GM12878 (cell line): ENCODE results near the gene TMCC3. TPM values are rescaled to one million over a fixed set of nuclear protein-coding genes. Genes with fewer than 3 reads are reported as not detected.

Experiments
- BHLHE40 ChIP-seq, 2 experiments: fragments of 450-650 bp in 1 of 2; IDR thresholded peaks; 2 replicates each; pipeline ENCODE4 v1.6.1; 2011 to 2017; ENCODE audit warnings: low read depth in 2 of 2, borderline replicate concordance in 1 of 2, improper control_type of control experiment in 1 of 2, low read length in 1 of 2, mild to moderate bottlenecking in 1 of 2
- CHD4 ChIP-seq: fragments of 200-600 bp; sonication (generic); IDR thresholded peaks from 2 replicates; pipeline ENCODE4 v1.6.1; 2016; ENCODE audit warnings: mild to moderate bottlenecking
- DPF2 ChIP-seq: fragments of 450-650 bp; IDR thresholded peaks from 2 replicates; pipeline ENCODE4 v1.6.1; 2017; ENCODE audit warnings: mild to moderate bottlenecking
- EED ChIP-seq: sonication (generic); IDR thresholded peaks from 2 replicates; pipeline ENCODE4 v1.6.1; 2016; ENCODE audit warnings: antibody characterized with exemption, low read depth
- EGR1 ChIP-seq, 2 experiments: IDR thresholded peaks; 1 replicate in 1 of 2; 2 replicates in 1 of 2; pipeline ENCODE4 v1.6.1; 2011 to 2012; ENCODE audit warnings: low read depth in 2 of 2, low read length in 2 of 2, borderline replicate concordance in 1 of 2, mild to moderate bottlenecking in 1 of 2, moderate library complexity in 1 of 2
- IKZF2 ChIP-seq, 2 experiments: fragments of 450-650 bp; IDR thresholded peaks; 2 replicates each; pipeline ENCODE4 v1.6.1; 2017; ENCODE audit warnings: mild to moderate bottlenecking in 2 of 2, moderate library complexity in 2 of 2
- KLF5 ChIP-seq: fragments of 450-650 bp; IDR thresholded peaks from 2 replicates; pipeline ENCODE4 v1.6.1; 2014; ENCODE audit warnings: mild to moderate bottlenecking; ENCODE audit not compliant: partially characterized antibody
- MTA2 ChIP-seq: fragments of 450-650 bp; IDR thresholded peaks from 2 replicates; pipeline ENCODE4 v1.6.1; 2016; ENCODE audit warnings: low read depth, mild to moderate bottlenecking, moderate library complexity
- NFIC ChIP-seq: IDR thresholded peaks from 2 replicates; pipeline ENCODE4 v1.6.1; 2012; ENCODE audit warnings: low read depth, mild to moderate bottlenecking, inconsistent platforms, low read length, moderate library complexity
- NR2C1 ChIP-seq: fragments of 450-650 bp; IDR thresholded peaks from 2 replicates; pipeline ENCODE4 v1.6.1; 2017; ENCODE audit warnings: antibody characterized with exemption, mild to moderate bottlenecking, moderate library complexity
- PML ChIP-seq: IDR thresholded peaks from 2 replicates; pipeline ENCODE4 v1.6.1; 2012; ENCODE audit warnings: low read length, inconsistent platforms
- RFX5 ChIP-seq: IDR thresholded peaks from 2 replicates; pipeline ENCODE4 v1.6.1; 2011; ENCODE audit warnings: low read depth, low read length, improper control_type of control experiment
- SREBF1 ChIP-seq: IDR thresholded peaks from 2 replicates; pipeline ENCODE4 v1.6.1; 2012; ENCODE audit warnings: mild to moderate bottlenecking, low read length
- WRNIP1 ChIP-seq: IDR thresholded peaks from 2 replicates; pipeline ENCODE4 v1.6.1; 2011; ENCODE audit warnings: low read depth, low read length, improper control_type of control experiment, borderline replicate concordance
- ZNF24 ChIP-seq: fragments of 450-650 bp; IDR thresholded peaks from 2 replicates; pipeline ENCODE4 v1.6.1; 2017; ENCODE audit warnings: antibody characterized with exemption, mild to moderate bottlenecking
- ZNF384 ChIP-seq: IDR thresholded peaks from 2 replicates; pipeline ENCODE4 v1.6.1; 2012; ENCODE audit warnings: low read depth, mild to moderate bottlenecking, low read length, improper control_type of control experiment, borderline replicate concordance
- polyA plus RNA-seq, 11 experiments: library from polyadenylated mRNA; depleted of rRNA in 4 of 11; unstranded in 6 of 11; stranded (reverse) in 5 of 11; fragments of >200 nt; fragmentation: Nextera tagmentation in 4 of 11; fragmentation: Illumina TruSeq in 1 of 11; extraction: Ambion mirVana in 4 of 11; extraction: Trizol in 1 of 11; gene quantifications; 1 replicate in 1 of 11; 2 replicates in 10 of 11; pipeline versions ENCODE4 v1.2.1 to v1.2.3, GENCODE V29; 2011 to 2016; ENCODE audit warnings: inconsistent platforms in 2 of 11, missing spikeins in 2 of 11, low read depth in 1 of 11
- total RNA-seq, 4 experiments: library from RNA; depleted of rRNA in 3 of 4; stranded (reverse); fragments of >200 nt in 3 of 4; fragmentation: Illumina TruSeq in 1 of 4; extraction: Trizol in 1 of 4; gene quantifications; 2 replicates each; pipeline versions ENCODE4 v1.2.1 to v1.2.3, GENCODE V29; 2013 to 2021
- TF ChIP-seq, protein P1 (sequence below): IDR thresholded peaks from 2 replicates; pipeline ENCODE4 v1.6.1; 2011; ENCODE audit warnings: borderline replicate concordance, low read depth, mild to moderate bottlenecking, moderate library complexity, mixed read lengths, low read length; ENCODE audit not compliant: insufficient read depth; ENCODE audit errors: extremely low read length
- TF ChIP-seq, protein P2 (sequence below): fragments of 450-650 bp; IDR thresholded peaks from 2 replicates; pipeline ENCODE4 v1.6.1; 2017; ENCODE audit warnings: antibody characterized with exemption, mild to moderate bottlenecking, moderate library complexity
- TF ChIP-seq, protein P3 (sequence below): fragments of 450-650 bp; IDR thresholded peaks from 2 replicates; pipeline ENCODE4 v1.6.1; 2016; ENCODE audit warnings: mild to moderate bottlenecking, moderate library complexity, borderline replicate concordance
- TF ChIP-seq, protein P4 (sequence below): fragments of 450-650 bp; IDR thresholded peaks from 2 replicates; pipeline ENCODE4 v1.6.1; 2017; ENCODE audit warnings: mild to moderate bottlenecking

Gene TMCC3
- total and polyA plus RNA-seq, 10 of the 15 experiments (the other 5 are each of a cell fraction or from before 2014, with no cell fraction given) = 5.8 to 29.8 (median 12.6) TPM

DNA sequence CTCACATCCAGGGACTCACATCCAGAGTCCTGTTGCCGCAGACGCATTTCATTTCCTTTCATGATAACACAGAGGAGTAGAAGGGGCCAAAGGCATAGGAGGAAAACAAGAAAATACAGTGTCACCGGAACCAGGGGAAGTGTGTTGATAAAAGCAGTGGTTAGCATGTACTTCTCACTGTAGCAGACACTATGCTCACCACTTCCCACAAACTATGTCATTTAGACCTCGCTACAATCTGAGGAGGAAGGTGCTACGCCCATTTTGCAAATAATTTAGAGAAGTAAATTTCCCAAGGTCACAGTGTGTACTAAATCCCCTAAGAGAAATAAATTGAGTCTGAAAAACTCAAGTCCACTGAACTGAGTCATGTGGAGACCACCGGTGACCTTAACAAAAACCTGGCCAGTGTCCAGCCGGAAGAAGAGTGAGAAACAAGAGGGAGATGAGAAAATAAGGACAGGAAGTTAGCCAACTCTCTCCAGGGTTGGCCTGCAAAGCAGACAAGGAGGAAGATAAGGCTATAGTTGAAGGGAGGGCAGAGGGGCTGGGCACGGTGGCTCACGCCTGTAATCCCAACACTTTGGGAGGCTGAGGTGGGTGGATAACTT lies 25.8 kb upstream of the TMCC3 start (continued):
- TF ChIP-seq, protein P1, sequence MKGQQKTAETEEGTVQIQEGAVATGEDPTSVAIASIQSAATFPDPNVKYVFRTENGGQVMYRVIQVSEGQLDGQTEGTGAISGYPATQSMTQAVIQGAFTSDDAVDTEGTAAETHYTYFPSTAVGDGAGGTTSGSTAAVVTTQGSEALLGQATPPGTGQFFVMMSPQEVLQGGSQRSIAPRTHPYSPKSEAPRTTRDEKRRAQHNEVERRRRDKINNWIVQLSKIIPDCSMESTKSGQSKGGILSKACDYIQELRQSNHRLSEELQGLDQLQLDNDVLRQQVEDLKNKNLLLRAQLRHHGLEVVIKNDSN = no peak
- TF ChIP-seq SREBF1 (no peak), MTA2 (peak; percentile 68; the same call in 1 of the 2 replicates), ZNF384 (no peak), EED (no peak), BHLHE40 (IDR thresholded peaks at IDR 0.05; ENCODE audit: borderline replicate concordance in 1 of 2, low read depth in 2 of 2, low read length in 1 of 2) (peak in 1 of 2 experiments; percentile 9; a peak in 2 of 4 replicates), PML (0 out of 2 replicates have a peak, but pooled peaks have one; percentile 15), KLF5 (no peak), CHD4 (no peak), RFX5 (no peak), NFIC (peak; percentile 40; the same call in 1 of the 2 replicates), NR2C1 (no peak), DPF2 (0 out of 2 replicates have a peak, but pooled peaks have one; percentile 38), ZNF24 (no peak), WRNIP1 (no peak), EGR1 (IDR thresholded peaks at IDR 0.05; ENCODE audit: borderline replicate concordance in 1 of 2, low read depth in 2 of 2, low read length in 2 of 2) (no peak), IKZF2 (IDR thresholded peaks at IDR 0.05) (peak; percentile 63 to 77; a peak in 3 of 4 replicates)
- TF ChIP-seq, protein P2, sequence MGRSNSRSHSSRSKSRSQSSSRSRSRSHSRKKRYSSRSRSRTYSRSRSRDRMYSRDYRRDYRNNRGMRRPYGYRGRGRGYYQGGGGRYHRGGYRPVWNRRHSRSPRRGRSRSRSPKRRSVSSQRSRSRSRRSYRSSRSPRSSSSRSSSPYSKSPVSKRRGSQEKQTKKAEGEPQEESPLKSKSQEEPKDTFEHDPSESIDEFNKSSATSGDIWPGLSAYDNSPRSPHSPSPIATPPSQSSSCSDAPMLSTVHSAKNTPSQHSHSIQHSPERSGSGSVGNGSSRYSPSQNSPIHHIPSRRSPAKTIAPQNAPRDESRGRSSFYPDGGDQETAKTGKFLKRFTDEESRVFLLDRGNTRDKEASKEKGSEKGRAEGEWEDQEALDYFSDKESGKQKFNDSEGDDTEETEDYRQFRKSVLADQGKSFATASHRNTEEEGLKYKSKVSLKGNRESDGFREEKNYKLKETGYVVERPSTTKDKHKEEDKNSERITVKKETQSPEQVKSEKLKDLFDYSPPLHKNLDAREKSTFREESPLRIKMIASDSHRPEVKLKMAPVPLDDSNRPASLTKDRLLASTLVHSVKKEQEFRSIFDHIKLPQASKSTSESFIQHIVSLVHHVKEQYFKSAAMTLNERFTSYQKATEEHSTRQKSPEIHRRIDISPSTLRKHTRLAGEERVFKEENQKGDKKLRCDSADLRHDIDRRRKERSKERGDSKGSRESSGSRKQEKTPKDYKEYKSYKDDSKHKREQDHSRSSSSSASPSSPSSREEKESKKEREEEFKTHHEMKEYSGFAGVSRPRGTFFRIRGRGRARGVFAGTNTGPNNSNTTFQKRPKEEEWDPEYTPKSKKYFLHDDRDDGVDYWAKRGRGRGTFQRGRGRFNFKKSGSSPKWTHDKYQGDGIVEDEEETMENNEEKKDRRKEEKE = no peak
- TF ChIP-seq, protein P3, sequence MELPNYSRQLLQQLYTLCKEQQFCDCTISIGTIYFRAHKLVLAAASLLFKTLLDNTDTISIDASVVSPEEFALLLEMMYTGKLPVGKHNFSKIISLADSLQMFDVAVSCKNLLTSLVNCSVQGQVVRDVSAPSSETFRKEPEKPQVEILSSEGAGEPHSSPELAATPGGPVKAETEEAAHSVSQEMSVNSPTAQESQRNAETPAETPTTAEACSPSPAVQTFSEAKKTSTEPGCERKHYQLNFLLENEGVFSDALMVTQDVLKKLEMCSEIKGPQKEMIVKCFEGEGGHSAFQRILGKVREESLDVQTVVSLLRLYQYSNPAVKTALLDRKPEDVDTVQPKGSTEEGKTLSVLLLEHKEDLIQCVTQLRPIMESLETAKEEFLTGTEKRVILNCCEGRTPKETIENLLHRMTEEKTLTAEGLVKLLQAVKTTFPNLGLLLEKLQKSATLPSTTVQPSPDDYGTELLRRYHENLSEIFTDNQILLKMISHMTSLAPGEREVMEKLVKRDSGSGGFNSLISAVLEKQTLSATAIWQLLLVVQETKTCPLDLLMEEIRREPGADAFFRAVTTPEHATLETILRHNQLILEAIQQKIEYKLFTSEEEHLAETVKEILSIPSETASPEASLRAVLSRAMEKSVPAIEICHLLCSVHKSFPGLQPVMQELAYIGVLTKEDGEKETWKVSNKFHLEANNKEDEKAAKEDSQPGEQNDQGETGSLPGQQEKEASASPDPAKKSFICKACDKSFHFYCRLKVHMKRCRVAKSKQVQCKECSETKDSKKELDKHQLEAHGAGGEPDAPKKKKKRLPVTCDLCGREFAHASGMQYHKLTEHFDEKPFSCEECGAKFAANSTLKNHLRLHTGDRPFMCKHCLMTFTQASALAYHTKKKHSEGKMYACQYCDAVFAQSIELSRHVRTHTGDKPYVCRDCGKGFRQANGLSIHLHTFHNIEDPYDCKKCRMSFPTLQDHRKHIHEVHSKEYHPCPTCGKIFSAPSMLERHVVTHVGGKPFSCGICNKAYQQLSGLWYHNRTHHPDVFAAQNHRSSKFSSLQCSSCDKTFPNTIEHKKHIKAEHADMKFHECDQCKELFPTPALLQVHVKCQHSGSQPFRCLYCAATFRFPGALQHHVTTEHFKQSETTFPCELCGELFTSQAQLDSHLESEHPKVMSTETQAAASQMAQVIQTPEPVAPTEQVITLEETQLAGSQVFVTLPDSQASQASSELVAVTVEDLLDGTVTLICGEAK = no peak; the same call in 1 of the 2 replicates
- TF ChIP-seq, protein P4, sequence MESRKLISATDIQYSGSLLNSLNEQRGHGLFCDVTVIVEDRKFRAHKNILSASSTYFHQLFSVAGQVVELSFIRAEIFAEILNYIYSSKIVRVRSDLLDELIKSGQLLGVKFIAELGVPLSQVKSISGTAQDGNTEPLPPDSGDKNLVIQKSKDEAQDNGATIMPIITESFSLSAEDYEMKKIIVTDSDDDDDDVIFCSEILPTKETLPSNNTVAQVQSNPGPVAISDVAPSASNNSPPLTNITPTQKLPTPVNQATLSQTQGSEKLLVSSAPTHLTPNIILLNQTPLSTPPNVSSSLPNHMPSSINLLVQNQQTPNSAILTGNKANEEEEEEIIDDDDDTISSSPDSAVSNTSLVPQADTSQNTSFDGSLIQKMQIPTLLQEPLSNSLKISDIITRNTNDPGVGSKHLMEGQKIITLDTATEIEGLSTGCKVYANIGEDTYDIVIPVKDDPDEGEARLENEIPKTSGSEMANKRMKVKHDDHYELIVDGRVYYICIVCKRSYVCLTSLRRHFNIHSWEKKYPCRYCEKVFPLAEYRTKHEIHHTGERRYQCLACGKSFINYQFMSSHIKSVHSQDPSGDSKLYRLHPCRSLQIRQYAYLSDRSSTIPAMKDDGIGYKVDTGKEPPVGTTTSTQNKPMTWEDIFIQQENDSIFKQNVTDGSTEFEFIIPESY = no peak
